Spleen (tissue), 7 donors: ENCODE data around the gene OR3A3.

Experiments
- POLR2A ChIP-seq, 3 donors: fragments of 450-650 bp; IDR thresholded peaks; one replicate each; pipeline ENCODE4 v1.5.1; 2017; ENCODE audit warnings: antibody characterized with exemption in 3 of 3, mild to moderate bottlenecking in 1 of 3
- POLR2AphosphoS5 ChIP-seq, 3 donors: sonication (generic); formaldehyde crosslinking; IDR thresholded peaks; one replicate each; pipeline ENCODE4 v1.5.1; 2017; ENCODE audit warnings: antibody characterized with exemption in 3 of 3
- TF ChIP-seq, protein P1 (sequence below), 11 experiments: fragments of 200-600 bp in 7 of 11; fragments of 450-650 bp in 4 of 11; sonication (generic) in 4 of 11; IDR thresholded peaks in 8 of 11; conservative IDR thresholded peaks in 3 of 11; 1 replicate in 7 of 11; 2 replicates in 4 of 11; pipeline versions ENCODE4 v1.4.0 to v1.8.0; 2016 to 2021; ENCODE audit warnings: antibody characterized with exemption in 11 of 11, inconsistent platforms in 4 of 11, mild to moderate bottlenecking in 1 of 11
- donor health status: DM: no; HTN: no; CAD: no; lungs with moderate emphysema.
- donor health status: DM: no; HTN: no; CAD: no.
- donor health status: DM: no; HTN: no; CAD: no.

DNA sequence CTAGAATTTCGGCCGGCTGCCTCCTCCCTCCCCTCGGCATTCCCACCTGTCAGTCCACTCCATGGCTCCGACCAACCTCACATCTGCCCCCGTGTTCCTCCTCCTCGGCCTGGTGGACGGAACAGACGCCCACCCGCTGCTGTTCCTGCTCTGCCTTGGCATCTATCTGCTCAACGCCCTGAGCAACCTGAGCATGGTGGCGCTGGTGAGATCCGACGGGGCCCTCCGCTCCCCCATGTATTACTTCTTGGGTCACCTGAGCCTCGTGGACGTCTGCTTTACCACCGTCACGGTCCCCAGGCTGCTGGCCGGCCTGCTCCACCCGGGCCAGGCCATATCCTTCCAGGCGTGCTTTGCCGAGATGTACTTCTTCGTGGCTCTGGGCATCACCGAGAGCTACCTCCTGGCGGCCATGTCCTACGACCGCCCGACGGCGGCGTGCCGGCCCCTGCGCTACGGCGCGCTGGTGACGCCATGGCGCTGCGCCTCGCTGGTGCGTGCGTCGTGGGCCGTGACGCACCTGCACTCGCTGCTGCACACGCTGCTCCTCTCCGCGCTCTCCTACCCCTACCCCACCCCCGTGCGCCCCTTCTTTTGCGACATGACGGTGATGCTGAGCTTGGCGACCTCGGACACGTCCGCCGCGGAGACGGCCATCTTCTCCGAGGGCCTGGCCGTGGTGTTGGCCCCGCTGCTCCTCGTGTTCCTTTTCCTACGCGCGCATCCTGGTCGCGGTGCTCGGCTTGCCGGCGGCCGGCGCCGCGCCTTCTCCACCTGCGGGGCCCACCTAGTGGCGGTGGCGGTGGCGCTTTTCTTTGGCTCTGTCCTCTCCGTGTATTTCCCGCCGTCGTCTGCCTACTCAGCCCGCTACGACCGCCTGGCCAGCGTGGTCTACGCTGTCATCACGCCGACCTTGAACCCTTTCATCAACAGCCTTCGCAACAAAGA lies 25.0 kb upstream of the OR3A3 start, which contains the start of gene OR3A2:
- TF ChIP-seq, protein P1, sequence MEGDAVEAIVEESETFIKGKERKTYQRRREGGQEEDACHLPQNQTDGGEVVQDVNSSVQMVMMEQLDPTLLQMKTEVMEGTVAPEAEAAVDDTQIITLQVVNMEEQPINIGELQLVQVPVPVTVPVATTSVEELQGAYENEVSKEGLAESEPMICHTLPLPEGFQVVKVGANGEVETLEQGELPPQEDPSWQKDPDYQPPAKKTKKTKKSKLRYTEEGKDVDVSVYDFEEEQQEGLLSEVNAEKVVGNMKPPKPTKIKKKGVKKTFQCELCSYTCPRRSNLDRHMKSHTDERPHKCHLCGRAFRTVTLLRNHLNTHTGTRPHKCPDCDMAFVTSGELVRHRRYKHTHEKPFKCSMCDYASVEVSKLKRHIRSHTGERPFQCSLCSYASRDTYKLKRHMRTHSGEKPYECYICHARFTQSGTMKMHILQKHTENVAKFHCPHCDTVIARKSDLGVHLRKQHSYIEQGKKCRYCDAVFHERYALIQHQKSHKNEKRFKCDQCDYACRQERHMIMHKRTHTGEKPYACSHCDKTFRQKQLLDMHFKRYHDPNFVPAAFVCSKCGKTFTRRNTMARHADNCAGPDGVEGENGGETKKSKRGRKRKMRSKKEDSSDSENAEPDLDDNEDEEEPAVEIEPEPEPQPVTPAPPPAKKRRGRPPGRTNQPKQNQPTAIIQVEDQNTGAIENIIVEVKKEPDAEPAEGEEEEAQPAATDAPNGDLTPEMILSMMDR (IDR thresholded peaks at IDR 0.05 in 8 of 11, conservative IDR thresholded peaks at IDR 0.05 in 3 of 11) = no peak
- TF ChIP-seq POLR2A (IDR thresholded peaks at IDR 0.05) (no peak), POLR2AphosphoS5 (IDR thresholded peaks at IDR 0.05) (no peak)
